GM18867 (cell line): ENCODE results near the gene ERAL1.
"Not testable (repeated sequence)": the region's sequence is repeated elsewhere in the genome, so short reads cannot be mapped to it uniquely, and the experiment has no call there.

Experiments used
- ATAC-seq: cut with Tn5 transposase; IDR thresholded peaks from one replicate; pipeline ENCODE4 v1.9.1; 2021; ENCODE audit warnings: mild to moderate bottlenecking, moderate library complexity; ENCODE audit not compliant: unreplicated experiment

ERAL1 gene

GRCh38 chr17:28897769-28898526 is 43.1 kb downstream of the ERAL1 start:
- ATAC-seq = no peak

- ATAC-seq = no peak
These were observed 43.7 kb downstream of the ERAL1 start for GRCh38 chr17:28898527-28898955.

- ATAC-seq = no peak
These were observed 44.5 kb downstream of the ERAL1 start for GRCh38 chr17:28899212-28899815.

- no peak for ATAC-seq
These were observed 46.3 kb downstream of the ERAL1 start for GRCh38 chr17:28900986-28901726.

GRCh38 chr17:28901866-28902818 is 47.3 kb downstream of the ERAL1 start:
- peak; percentile 41 for ATAC-seq

GRCh38 chr17:28902819-28903545 is 48.2 kb downstream of the ERAL1 start, which contains the start of gene DHRS13:
Gene DHRS13 (minus strand): TSS chr17:28903079. CDS start chr17:28902944, 135 bp downstream.
- peak; percentile 78 for ATAC-seq

GRCh38 chr17:28903546-28903841 is 48.7 kb downstream of the ERAL1 start:
- not testable (repeated sequence) for ATAC-seq

- no peak for ATAC-seq
These were observed 50.0 kb downstream of the ERAL1 start for GRCh38 chr17:28904800-28905199.

- ATAC-seq = no peak
These were observed 51.5 kb downstream of the ERAL1 start for GRCh38 chr17:28906276-28906675.

GRCh38 chr17:28906706-28907438 is 52.1 kb downstream of the ERAL1 start:
- no peak for ATAC-seq

GRCh38 chr17:28907709-28908475 is 53.1 kb downstream of the ERAL1 start:
- no peak for ATAC-seq

- ATAC-seq = no peak
These were observed 53.9 kb downstream of the ERAL1 start for GRCh38 chr17:28908640-28909167.

- ATAC-seq = no peak
These were observed 55.7 kb downstream of the ERAL1 start for GRCh38 chr17:28910534-28910933.
